ENCODE data around the gene APP.
A peak's percentile ranks its signal among the peaks of the same experiment; 100 is the strongest.

DNA sequence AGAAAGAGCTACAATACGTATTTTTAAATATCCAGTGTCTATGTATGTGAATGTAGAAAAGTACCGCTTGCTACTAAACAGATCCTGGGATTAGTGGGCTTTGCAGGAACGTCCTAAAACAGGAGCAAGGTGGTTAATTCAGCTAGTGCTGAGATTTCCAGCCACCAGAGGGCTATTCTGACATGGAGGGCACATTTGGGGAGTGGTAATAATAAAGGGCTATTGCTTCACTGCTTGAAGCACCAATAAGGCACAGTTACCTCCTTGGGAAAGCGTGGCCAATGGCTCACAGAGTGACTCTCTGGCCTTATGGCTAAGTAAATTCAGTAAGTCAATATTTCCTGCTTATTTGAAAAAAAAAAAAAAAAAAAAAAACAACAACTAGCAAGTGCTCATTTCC lies 283.4 kb downstream of the APP start:
- TF ChIP-seq POLR2AphosphoS5 (IDR thresholded peaks at IDR 0.05): no peak
- TF ChIP-seq, protein P1, sequence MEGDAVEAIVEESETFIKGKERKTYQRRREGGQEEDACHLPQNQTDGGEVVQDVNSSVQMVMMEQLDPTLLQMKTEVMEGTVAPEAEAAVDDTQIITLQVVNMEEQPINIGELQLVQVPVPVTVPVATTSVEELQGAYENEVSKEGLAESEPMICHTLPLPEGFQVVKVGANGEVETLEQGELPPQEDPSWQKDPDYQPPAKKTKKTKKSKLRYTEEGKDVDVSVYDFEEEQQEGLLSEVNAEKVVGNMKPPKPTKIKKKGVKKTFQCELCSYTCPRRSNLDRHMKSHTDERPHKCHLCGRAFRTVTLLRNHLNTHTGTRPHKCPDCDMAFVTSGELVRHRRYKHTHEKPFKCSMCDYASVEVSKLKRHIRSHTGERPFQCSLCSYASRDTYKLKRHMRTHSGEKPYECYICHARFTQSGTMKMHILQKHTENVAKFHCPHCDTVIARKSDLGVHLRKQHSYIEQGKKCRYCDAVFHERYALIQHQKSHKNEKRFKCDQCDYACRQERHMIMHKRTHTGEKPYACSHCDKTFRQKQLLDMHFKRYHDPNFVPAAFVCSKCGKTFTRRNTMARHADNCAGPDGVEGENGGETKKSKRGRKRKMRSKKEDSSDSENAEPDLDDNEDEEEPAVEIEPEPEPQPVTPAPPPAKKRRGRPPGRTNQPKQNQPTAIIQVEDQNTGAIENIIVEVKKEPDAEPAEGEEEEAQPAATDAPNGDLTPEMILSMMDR (IDR thresholded peaks at IDR 0.05): peak in 1 of 4 experiments; percentile 5
